SK-N-SH treated with all-trans-retinoic acid at 6 μM for 48 hours (cell line): ENCODE data around the gene DLG5.

ENCODE experiments used
- CSRNP3 ChIP-seq: fragments of 250-450 bp; sonication (Bioruptor Pico); IDR thresholded peaks from 2 replicates; pipeline ENCODE4 v1.5.1; 2021; ENCODE audit warnings: mild to moderate bottlenecking, moderate library complexity
- PATZ1 ChIP-seq: fragments of 250-450 bp; sonication (Bioruptor Pico); IDR thresholded peaks from 2 replicates; pipeline ENCODE4 v1.8.0; 2020; ENCODE audit warnings: mild to moderate bottlenecking, moderate library complexity, borderline replicate concordance
- TSHZ2 ChIP-seq: fragments of 250-450 bp; sonication (Bioruptor Pico); IDR thresholded peaks from 2 replicates; pipeline ENCODE4 v1.5.0; 2020; ENCODE audit warnings: mild to moderate bottlenecking, moderate library complexity
- ZFP3 ChIP-seq: fragments of 250-450 bp; sonication (Bioruptor Pico); IDR thresholded peaks from 2 replicates; pipeline ENCODE4 v1.5.0; 2020; ENCODE audit warnings: mild to moderate bottlenecking, moderate library complexity
- ZNF565 ChIP-seq: fragments of 450-650 bp; formaldehyde crosslinking; conservative IDR thresholded peaks from 2 replicates; pipeline ENCODE4 v1.5.0; 2020; ENCODE audit warnings: low read depth, mild to moderate bottlenecking, moderate library complexity
- ZNF70 ChIP-seq: fragments of 450-650 bp; formaldehyde crosslinking; IDR thresholded peaks from 2 replicates; pipeline ENCODE4 v1.5.0; 2020; ENCODE audit warnings: mild to moderate bottlenecking, moderate library complexity

- TF ChIP-seq ZFP3 (CRISPR knock-in tag) (no peak), ZNF70 (no peak), CSRNP3 (CRISPR knock-in tag) (no peak), ZNF565 (CRISPR knock-in tag) (no peak), TSHZ2 (no peak), PATZ1 (no peak)
These were observed 34.3 kb upstream of the DLG5 start for GRCh38 chr10:77960829-77961329.
